ENCODE data around the gene NTF4. TPM values are rescaled to one million over a fixed set of nuclear protein-coding genes. Genes with fewer than 3 reads are reported as not detected.

NTF4 gene
- total and polyA plus RNA-seq, 2 experiments from 2014 or later: 0.94 to 2.7 TPM

GRCh38 chr19:49097453-49098288 lies 33.1 kb upstream of the NTF4 start:
- no peaks in the 10 kb centered on the region for H3K9me3 Mint-ChIP-seq
- peaks cover 33% of the 10 kb centered on the region for H3K36me3 ChIP-seq (ENCODE audit: insufficient read depth)
- peak; percentile 85 for DNase-seq (ENCODE audit: low spot score)

DNA sequence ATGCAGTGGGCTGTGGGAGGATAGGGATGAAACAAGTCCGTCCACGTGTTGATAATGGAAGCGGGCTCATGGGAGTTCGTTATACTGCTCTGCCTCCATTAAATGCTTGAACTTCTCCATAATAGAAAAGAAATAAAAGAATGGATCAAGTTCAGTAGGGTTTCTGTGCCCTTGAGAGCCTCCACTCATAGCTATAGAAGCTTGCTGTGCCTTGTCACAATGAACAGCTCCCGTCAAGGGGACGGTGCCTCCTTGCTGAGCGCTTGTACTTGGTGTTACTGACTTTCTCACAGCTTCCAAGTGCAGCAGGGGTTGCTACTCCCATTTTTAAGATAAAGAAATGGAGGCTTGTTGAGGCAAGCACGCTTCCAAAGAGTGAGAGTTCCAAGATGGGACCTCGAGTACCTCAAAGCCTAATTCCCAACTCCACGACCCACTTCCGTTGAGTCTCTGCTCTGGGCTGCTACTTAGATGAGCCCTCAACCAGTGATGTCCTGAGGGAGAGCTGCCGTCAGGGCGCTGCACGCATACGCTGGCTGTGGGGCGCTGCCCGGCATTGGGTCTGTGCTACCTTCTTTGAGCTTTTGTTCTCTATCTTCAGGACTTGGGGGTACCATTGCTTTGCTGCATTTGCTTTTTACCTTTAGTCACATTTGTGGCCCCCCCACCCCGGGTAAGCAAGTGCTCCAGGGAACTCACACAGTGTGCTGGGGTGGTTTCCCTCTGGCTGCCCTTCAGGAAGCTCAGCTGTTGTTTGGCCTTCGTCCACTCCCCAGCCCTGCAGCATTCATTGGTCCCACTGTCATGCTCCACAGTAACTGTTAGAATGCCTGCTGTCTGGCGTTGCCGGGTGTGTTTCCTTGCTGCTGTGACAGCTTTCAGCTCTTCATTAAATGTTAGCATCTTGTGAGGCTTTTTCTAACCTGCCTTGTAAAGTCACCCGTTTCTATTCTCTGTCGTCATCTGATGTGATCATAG lies 30.2 kb upstream of the NTF4 start:
- Histone ChIP-seq H4K20me1 (replicated peaks; ENCODE audit: insufficient read depth) (peaks cover 59% of the 10 kb centered on the region), H3K4me3 (no peak overlapping the region), H3K79me2 (replicated peaks; ENCODE audit: insufficient read depth) (peaks cover 72% of the 10 kb centered on the region), H3K27me3 (ENCODE audit: insufficient read depth) (no peaks in the 10 kb centered on the region), H3K9me2 (ENCODE audit: insufficient read depth) (no peaks in the 10 kb centered on the region), H3K4me1 (ENCODE audit: insufficient read depth) (no peaks in the 10 kb centered on the region), H3K27ac (ENCODE audit: low read depth) (no peak overlapping the region), H2AFZ (no peak overlapping the region), H3F3A (replicated peaks; ENCODE audit: low read depth) (peaks cover 62% of the 10 kb centered on the region), H3K36me3 (ENCODE audit: insufficient read depth) (peaks cover 39% of the 10 kb centered on the region), H3K4me2 (no peak overlapping the region)
- Mint-ChIP-seq H3K27ac (peak overlapping the region; percentile 44; the same call in 1 of the 2 replicates), H3K4me3 (no peak overlapping the region), H3K36me3 (ENCODE audit: low read depth) (peaks cover 93% of the 10 kb centered on the region), H3K27me3 (ENCODE audit: insufficient read depth, low read depth, poor library complexity) (peaks cover 4% of the 10 kb centered on the region), H3K4me1 (0 out of 3 replicates have a peak, but pooled peaks cover 5% of the 10 kb centered on the region), H3K9me3 (no peaks in the 10 kb centered on the region)
- TF ChIP-seq ZNF331 (CRISPR knock-in tag; IDR thresholded peaks at IDR 0.05; ENCODE audit: low read depth): no peak
- no peak for TF ChIP-seq NANOG (IDR thresholded peaks at IDR 0.05; ENCODE audit: borderline replicate concordance)
- TF ChIP-seq, protein P1, sequence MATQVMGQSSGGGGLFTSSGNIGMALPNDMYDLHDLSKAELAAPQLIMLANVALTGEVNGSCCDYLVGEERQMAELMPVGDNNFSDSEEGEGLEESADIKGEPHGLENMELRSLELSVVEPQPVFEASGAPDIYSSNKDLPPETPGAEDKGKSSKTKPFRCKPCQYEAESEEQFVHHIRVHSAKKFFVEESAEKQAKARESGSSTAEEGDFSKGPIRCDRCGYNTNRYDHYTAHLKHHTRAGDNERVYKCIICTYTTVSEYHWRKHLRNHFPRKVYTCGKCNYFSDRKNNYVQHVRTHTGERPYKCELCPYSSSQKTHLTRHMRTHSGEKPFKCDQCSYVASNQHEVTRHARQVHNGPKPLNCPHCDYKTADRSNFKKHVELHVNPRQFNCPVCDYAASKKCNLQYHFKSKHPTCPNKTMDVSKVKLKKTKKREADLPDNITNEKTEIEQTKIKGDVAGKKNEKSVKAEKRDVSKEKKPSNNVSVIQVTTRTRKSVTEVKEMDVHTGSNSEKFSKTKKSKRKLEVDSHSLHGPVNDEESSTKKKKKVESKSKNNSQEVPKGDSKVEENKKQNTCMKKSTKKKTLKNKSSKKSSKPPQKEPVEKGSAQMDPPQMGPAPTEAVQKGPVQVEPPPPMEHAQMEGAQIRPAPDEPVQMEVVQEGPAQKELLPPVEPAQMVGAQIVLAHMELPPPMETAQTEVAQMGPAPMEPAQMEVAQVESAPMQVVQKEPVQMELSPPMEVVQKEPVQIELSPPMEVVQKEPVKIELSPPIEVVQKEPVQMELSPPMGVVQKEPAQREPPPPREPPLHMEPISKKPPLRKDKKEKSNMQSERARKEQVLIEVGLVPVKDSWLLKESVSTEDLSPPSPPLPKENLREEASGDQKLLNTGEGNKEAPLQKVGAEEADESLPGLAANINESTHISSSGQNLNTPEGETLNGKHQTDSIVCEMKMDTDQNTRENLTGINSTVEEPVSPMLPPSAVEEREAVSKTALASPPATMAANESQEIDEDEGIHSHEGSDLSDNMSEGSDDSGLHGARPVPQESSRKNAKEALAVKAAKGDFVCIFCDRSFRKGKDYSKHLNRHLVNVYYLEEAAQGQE (IDR thresholded peaks at IDR 0.05; ENCODE audit: unreplicated experiment): no peak
- no peak for TF ChIP-seq EZH2phosphoT487 (IDR thresholded peaks at IDR 0.05; ENCODE audit: unreplicated experiment)
- no peak for TF ChIP-seq JUNB (IDR thresholded peaks at IDR 0.05; ENCODE audit: unreplicated experiment)
- ATAC-seq: no peak; the same call in 2 of the 3 replicates
- no peak for DNase-seq (ENCODE audit: low spot score)

More at GRCh38 chr19:49097453-49098288, 33.1 kb upstream of the NTF4 start:
- H3K27ac ChIP-seq (ENCODE audit: low read depth): peak overlapping the region; percentile 80; the same call in 1 of the 2 replicates
- no peaks in the 10 kb centered on the region for H3K4me1 ChIP-seq (ENCODE audit: insufficient read depth)
- H3K79me2 ChIP-seq (replicated peaks; ENCODE audit: insufficient read depth): peaks cover 51% of the 10 kb centered on the region
- H2AFZ ChIP-seq: no peak overlapping the region
- no peak overlapping the region for H3K4me3 ChIP-seq
- no peak overlapping the region for H3K4me2 ChIP-seq
- no peaks in the 10 kb centered on the region for H3K27me3 ChIP-seq (ENCODE audit: insufficient read depth)
- TF ChIP-seq, protein P2, sequence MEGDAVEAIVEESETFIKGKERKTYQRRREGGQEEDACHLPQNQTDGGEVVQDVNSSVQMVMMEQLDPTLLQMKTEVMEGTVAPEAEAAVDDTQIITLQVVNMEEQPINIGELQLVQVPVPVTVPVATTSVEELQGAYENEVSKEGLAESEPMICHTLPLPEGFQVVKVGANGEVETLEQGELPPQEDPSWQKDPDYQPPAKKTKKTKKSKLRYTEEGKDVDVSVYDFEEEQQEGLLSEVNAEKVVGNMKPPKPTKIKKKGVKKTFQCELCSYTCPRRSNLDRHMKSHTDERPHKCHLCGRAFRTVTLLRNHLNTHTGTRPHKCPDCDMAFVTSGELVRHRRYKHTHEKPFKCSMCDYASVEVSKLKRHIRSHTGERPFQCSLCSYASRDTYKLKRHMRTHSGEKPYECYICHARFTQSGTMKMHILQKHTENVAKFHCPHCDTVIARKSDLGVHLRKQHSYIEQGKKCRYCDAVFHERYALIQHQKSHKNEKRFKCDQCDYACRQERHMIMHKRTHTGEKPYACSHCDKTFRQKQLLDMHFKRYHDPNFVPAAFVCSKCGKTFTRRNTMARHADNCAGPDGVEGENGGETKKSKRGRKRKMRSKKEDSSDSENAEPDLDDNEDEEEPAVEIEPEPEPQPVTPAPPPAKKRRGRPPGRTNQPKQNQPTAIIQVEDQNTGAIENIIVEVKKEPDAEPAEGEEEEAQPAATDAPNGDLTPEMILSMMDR (conservative IDR thresholded peaks at IDR 0.05; ENCODE audit: low read depth in 2 of 2): peak; percentile 98 to 99
- TF ChIP-seq JUNB (IDR thresholded peaks at IDR 0.05; ENCODE audit: unreplicated experiment) (no peak), ZNF114 (CRISPR knock-in tag; IDR thresholded peaks at IDR 0.05) (no peak), CREB1 (CRISPR knock-in tag; IDR thresholded peaks at IDR 0.05; ENCODE audit: low read depth) (no peak)
- H3F3A ChIP-seq (replicated peaks; ENCODE audit: low read depth): peaks cover 45% of the 10 kb centered on the region
- Mint-ChIP-seq H3K36me3 (ENCODE audit: low read depth) (peaks cover 90% of the 10 kb centered on the region), H3K4me1 (peaks cover 15% of the 10 kb centered on the region), H3K27me3 (ENCODE audit: insufficient read depth, low read depth, poor library complexity) (peaks cover 11% of the 10 kb centered on the region), H3K27ac (no peak overlapping the region; the same call in 1 of the 2 replicates), H3K4me3 (no peak overlapping the region)
- peaks cover 46% of the 10 kb centered on the region for H4K20me1 ChIP-seq (replicated peaks; ENCODE audit: insufficient read depth)
- no peaks in the 10 kb centered on the region for H3K9me2 ChIP-seq (ENCODE audit: insufficient read depth)
- peak; percentile 87 for ATAC-seq
